GM18519 (cell line): ENCODE results near the gene NPC1.
"Not testable (repeated sequence)": the region's sequence is repeated elsewhere in the genome, so short reads cannot be mapped to it uniquely, and the experiment has no call there.

Experiments
- ATAC-seq: cut with Tn5 transposase; IDR thresholded peaks from one replicate; pipeline ENCODE4 v1.9.1; 2021; ENCODE audit warnings: mild to moderate bottlenecking, moderate library complexity; ENCODE audit not compliant: unreplicated experiment, low FRiP score

Gene NPC1

GRCh38 chr18:23586249-23587196, at the start of gene NPC1:
TSS of gene NPC1 (minus strand) at chr18:23586506. CDS start at chr18:23586343, 163 bp downstream.
- ATAC-seq = peak; percentile 84

DNA sequence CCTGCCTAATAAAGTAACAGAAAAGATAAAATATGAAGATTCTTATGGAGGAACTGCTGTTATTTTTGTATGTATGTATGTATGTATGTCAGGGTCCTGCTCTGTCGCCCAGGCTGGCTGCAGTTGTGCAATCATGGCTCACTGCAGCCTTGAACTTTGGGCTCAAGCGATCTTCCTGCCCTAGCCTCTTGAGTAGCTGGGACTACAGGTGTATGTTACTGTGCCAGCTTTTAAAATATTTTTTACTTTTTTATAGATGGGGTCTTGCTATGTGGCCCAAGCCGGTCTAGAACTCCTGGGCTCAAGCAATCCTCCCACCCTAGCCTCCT, 49.7 kb upstream of the NPC1 start:
- ATAC-seq = no peak

- no peak for ATAC-seq
These were observed 49.2 kb upstream of the NPC1 start for GRCh38 chr18:23635283-23636070.

DNA sequence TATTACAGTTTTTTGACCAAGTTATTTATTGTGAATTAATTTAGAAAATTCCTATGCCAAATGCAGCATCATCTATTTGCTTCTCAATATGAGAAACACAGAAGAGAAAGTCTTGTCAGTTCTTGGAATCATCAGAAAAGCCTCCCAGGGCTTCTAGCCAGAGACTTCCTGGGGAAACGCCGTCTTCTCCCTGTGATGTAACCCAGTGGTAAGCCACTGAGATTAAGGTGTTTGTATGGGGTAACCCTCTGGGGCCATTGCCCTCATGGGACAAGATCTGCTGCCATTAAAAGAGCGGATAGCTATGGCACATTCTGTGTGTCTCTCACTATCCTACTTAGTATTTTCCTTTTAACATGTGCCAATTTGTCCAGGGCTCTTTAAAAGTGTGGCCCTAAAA, 48.4 kb upstream of the NPC1 start:
- ATAC-seq = no peak

DNA sequence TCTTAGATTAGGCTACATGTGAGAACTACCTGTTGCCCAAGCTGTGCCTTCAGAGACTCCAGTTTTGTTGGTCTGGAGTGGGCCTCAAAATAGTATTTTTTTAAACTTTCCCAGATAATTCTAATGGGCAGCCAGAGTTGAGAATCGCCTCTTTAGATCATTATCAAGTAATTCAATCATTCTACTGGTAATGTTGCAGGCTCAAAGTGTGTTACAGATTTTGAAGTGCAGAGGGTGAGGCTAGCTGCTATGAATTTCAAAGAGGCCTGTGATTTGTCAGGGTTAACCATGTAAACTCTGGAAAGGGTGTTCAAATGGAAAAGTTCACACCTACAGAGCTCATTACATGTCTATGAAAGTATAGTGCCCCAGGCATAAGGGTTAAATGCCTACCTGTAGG, 46.3 kb upstream of the NPC1 start:
- no peak for ATAC-seq

DNA sequence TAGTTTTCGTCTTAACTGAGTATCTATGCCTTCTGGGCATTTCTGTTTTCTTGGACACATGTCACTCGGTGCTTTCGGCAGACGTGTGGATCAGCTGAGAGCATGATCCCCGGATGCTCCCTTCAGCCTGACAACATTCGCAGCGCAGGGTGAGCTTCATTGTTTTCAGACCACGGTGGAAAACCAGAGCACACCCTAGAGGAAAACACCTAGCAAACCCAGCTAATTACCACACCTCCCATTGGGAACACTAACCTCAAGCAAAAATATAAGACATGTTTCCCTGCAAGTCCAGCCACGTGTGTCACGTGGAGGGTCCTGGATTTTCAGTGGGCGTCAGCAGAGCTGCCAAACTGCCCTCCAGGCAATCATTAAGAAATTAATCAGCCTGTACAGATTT, 45.4 kb upstream of the NPC1 start:
- ATAC-seq = no peak

DNA sequence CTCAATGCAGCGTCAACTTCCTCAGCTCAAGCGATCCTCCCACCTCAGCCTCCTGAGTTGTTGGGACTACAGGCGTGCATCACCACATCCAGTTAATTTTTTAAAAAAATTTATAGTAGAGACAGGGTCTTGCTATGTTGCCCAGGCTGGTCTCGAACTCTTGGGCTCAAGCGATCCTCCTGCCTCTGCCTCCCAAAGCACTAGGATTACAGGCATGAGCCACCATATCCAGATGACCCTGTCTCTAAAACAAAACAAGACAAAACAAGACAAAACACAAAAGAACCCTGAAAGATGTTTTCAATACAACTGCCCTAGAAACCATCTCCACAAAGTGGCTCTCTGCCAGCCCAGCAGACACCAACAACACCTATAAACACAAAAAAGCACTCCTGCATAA, 45.0 kb upstream of the NPC1 start:
- ATAC-seq = no peak

- no peak for ATAC-seq
These were observed 43.2 kb upstream of the NPC1 start for GRCh38 chr18:23629444-23629946.

DNA sequence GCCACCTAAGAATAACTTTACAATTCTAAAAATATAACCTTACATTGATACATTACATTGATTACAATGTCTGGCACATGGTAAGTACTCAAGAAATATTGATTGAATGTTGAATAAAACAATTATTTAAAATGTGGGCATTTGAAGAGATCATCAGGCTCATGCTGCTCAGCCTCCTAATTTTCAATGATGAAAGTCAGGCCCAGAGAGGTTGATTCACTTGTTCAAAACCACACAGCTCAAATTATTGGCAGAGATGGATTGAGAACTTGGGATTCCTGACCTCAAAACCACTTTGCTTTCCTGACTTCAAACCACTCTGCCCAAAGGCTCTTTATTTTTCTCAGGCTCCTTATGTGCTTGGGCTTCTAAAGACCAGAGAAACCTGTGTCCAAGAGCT, 41.7 kb upstream of the NPC1 start:
- ATAC-seq = no peak

- no peak for ATAC-seq
These were observed 41.0 kb upstream of the NPC1 start for GRCh38 chr18:23627321-23627720.

GRCh38 chr18:23626451-23627279, 40.4 kb upstream of the NPC1 start:
- ATAC-seq = no peak

GRCh38 chr18:23623040-23623439, 36.7 kb upstream of the NPC1 start:
- ATAC-seq = no peak

- no peak for ATAC-seq
These were observed 33.1 kb upstream of the NPC1 start for GRCh38 chr18:23619388-23619881.

GRCh38 chr18:23618862-23619387, 32.6 kb upstream of the NPC1 start:
- ATAC-seq = no peak

DNA sequence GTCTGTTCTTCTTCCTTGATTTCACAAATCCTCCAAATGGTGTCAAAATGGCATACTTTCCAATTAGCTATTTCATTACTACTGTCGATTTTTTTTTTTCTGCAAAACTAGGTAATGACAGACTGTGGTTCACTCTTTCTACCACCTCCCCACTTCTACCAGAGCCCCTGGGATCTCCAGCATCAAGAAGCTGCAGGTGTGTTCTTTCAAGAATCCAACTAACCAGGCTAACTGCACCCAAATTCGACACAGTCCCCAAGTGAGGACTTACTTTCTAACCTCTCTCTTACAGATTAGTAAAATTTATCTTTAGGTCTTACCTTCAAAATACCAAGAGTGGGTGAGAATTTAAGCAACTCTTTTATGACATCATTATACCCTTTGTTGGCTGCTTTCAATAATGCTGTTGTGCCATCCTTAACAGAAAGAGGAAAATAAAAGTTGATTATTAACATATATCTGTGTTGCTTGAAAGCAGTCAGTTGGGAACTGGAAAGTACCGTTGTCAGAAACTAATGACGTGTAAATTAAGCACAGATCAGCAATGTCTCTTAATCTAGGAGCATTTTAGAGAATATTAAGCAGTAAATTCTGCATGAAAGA, 31.2 kb upstream of the NPC1 start:
- no peak for ATAC-seq

- no peak for ATAC-seq
These were observed 30.0 kb upstream of the NPC1 start for GRCh38 chr18:23616258-23616657.

- no peak for ATAC-seq
These were observed 28.6 kb upstream of the NPC1 start for GRCh38 chr18:23614891-23615290.

GRCh38 chr18:23614413-23614812, 28.1 kb upstream of the NPC1 start:
- ATAC-seq = no peak

DNA sequence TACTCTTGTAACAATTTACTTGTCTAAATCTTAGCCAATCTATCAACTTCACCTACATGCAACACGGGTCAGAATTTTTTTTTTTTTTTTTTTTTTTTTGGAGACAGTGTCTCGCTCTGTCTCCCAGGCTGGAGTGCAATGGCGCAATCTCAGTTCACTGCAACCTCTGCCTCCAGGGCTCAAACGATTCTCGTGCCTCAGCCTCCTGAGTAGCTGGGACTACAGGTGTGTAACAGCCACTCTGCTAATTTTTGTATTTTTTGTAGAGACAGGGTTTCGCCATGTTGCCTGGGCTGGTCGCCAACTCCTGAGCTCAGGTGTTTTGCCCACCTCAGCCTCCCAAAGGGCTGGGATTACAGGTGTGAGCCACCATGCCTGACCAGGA, 26.8 kb upstream of the NPC1 start:
- ATAC-seq = not testable (repeated sequence)
